GM21529 (cell line): ENCODE data around the gene GPR101.

Experiments used
- ATAC-seq: cut with Tn5 transposase; IDR thresholded peaks from one replicate; pipeline ENCODE4 v1.9.1; 2021; ENCODE audit not compliant: unreplicated experiment

GPR101 gene, protein sequence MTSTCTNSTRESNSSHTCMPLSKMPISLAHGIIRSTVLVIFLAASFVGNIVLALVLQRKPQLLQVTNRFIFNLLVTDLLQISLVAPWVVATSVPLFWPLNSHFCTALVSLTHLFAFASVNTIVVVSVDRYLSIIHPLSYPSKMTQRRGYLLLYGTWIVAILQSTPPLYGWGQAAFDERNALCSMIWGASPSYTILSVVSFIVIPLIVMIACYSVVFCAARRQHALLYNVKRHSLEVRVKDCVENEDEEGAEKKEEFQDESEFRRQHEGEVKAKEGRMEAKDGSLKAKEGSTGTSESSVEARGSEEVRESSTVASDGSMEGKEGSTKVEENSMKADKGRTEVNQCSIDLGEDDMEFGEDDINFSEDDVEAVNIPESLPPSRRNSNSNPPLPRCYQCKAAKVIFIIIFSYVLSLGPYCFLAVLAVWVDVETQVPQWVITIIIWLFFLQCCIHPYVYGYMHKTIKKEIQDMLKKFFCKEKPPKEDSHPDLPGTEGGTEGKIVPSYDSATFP

DNA sequence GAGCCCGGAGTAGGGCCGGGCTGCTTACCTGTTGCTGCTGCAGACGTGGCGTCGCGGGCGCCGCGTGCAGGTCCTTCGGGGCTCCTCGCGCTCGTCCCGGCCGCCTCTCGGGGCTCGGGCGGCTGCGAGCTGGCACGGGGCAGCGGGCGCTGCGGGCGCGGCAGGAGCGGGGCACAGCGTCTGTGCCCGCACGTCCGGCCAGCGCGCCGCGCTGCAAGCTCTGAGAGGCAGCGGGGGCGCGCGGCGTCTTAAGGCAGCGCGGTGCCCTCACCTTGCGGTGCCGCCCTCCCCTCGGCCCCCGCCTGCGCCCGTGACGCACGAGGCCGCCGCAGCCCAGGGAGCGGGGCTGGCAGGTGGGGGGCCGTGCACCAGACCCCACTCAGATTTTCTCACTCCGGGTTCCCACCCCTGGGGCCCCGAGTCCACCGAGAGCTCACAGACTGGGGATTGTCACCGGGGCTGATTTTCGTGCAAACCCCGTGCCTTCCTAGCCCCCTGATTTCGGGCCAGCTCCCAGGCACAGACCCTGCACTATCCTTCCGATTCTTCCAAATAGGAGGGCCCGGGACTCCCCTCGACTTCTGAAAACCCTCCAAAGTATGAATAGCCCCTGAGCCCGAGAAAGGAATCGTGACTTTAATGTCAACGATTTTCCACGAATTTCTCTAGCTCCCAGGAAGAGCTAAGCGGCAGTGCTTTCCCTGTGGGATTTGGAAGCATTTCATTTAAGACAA lies at the start of gene GPR101:
TSS of gene GPR101 (minus strand) at position 222 of the 734 bp plus-strand sequence. CDS start 2,321 bp downstream, outside the sequence.
- ATAC-seq = no peak

DNA sequence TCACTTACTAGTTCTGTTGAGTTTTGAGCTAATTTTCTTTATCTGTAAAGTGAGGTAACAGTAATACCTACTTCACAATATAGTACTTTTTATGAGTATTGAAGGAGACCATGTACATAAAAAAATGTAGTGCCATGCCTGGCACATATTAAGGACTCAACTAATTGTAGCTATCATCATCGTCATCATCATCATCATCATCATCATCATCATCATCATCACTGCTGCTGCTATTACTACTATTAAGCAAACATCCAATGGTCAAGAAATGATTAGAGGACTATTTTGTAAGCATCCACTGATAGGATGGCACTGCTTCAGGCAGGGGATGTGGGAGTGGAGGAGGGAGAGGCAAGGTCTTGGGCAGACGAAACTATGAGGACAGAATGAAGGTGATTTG lies 47.4 kb upstream of the GPR101 start:
- ATAC-seq = no peak

- ATAC-seq = no peak
Measured at GRCh38 chrX:137072396-137072795, 38.6 kb upstream of the GPR101 start.

DNA sequence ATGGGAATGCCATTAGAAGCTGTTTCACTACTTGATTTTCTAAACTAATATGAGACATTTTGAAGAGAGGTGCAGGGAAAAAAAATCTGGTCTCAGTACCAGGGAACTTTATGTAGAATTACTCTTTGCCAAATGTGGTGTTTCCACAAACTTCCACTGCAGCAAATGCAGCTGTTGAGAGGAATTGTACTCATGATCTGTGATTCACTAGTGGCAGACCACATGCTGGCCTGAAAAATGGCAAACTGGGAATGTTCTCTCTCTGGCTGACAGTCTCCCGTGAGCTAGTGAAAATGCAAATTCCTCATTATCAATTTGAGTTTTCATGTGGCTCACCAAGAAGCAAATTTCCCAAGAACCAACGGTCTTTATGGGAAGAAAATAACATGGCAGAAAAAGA lies 37.8 kb upstream of the GPR101 start:
- ATAC-seq = no peak

DNA sequence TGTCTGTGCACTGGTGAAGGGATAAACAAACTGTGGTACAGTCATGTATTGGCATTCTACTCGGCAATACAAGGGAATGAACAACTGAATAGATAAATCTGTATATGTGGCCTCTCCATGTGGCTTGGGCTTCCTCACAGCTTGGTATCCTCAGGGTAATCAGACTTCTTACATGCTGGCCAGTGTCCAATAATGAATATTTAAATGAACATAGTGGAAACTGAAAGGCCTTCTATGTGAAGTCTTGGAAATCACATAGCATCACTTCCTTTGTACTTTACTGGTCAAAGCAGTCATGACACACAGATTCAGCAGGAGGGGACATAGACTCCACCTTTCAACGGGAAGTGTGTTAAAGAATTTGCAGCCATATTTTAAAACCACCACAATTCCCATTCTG lies 33.4 kb upstream of the GPR101 start:
- ATAC-seq = no peak

GRCh38 chrX:137062915-137063617 lies 29.3 kb upstream of the GPR101 start:
- no peak for ATAC-seq

GRCh38 chrX:137058339-137059127 lies 24.7 kb upstream of the GPR101 start:
- no peak for ATAC-seq

DNA sequence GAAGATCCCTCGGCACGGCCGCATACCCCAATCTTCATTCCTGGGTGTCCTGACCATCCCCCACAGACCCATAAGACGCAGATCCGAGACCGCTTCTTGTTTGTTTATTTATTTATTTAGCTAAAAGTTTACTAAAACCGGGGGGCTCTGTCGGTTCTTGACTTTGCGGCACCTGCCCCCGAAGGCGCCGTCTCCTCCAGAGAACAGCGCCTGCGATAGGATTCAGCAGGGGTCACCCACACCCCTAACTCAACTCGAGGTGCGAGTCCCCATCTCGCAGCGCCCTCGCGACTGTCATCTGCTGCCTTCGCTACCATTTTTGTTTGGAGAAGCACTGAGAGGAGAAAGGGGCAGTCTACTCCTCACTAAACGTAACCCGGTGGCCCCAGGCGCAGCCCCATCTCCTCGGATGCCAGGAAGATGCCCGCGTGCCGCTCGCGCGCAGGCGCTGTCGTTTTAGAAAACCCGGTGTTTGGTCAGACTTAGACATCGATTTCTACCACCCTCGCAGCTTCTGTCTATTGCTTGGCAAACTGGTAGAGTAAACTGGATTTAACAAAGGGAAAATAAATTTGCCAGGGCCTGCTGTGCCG lies 18.9 kb upstream of the GPR101 start:
- peak; percentile 20 for ATAC-seq

DNA sequence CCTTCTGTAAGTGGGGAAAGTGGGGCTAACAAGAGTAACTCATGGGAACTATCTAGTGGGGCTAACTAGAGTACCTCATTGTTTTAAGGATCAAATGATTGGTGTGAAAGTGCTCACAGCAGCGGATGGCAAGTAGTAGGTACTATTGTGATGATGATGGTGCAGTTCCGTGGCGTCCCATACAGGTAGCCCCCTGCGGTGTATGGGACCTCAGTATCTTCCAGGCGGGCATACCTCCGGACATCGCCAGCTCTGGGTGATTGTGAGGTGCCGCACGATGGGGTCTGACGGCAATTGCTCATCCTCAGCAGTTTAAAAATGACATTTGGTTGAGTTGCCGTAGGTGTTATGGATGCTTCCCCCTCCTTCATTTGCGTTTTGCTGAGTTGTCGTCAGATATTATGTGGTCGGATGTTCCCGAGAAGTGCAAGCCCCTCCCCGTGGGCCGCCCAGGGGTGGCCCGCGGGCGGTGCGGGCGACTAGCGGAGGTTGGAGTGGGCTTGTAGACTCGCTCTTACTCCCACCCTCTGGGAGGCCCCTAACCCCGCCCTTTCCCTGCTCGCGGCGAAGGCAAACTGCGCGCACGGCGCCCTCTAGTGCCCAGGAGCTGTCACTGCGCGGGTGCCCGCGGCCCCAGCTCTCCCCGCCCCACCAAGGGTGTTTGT lies 18.3 kb upstream of the GPR101 start:
- ATAC-seq = peak; percentile 96

DNA sequence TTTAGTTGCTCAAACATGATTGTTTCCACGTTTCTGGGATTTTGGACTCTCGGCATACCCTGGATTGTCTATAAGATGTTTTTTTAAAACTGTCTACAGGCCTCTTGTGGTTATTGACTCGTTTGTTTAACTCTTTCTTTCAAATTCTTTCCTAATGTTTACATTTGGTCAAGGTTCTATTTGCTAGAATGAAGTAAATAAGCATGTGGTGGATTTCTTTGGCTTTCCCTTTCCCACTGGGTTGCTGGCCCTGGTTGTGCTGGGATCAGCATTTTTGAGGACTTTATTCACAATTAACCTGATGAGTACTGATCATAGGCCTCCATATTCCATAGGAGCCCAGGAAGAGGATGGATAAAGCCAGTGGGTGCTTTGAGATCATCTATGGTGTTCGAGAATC lies 11.1 kb upstream of the GPR101 start:
- no peak for ATAC-seq

GRCh38 chrX:137043736-137044135 lies 9.9 kb upstream of the GPR101 start:
- no peak for ATAC-seq

GRCh38 chrX:137041329-137041728 lies 7.5 kb upstream of the GPR101 start:
- ATAC-seq = no peak

GRCh38 chrX:137040113-137040794 lies 6.5 kb upstream of the GPR101 start:
- no peak for ATAC-seq

GRCh38 chrX:137034508-137034872 lies 695 bp upstream of the GPR101 start:
- no peak for ATAC-seq

GRCh38 chrX:137032841-137033773 lies 688 bp downstream of the GPR101 start:
- no peak for ATAC-seq

- ATAC-seq = peak; percentile 14
Measured at GRCh38 chrX:137032341-137032694, 1.5 kb downstream of the GPR101 start.

GRCh38 chrX:137031517-137032340 lies 2.1 kb downstream of the GPR101 start:
- ATAC-seq = peak; percentile 84
